ENCODE results near the gene ZBP1. TPM values are rescaled to one million over a fixed set of nuclear protein-coding genes. Genes with fewer than 3 reads are reported as not detected.

Gene ZBP1
- total RNA-seq, 3 donors from 2014 or later = 1.8 to 12.8 (median 3.6) TPM

- peak; percentile 46 for ATAC-seq
- intact Hi-C loops (cut with DNase I, micrococcal nuclease) = no loop called here
- H3K9me3 ChIP-seq = no peaks in the 10 kb centered on the region
- peaks cover 31% of the 10 kb centered on the region for H3K4me1 ChIP-seq (ENCODE audit: low read depth)
- no peaks in the 10 kb centered on the region for H3K36me3 ChIP-seq (ENCODE audit: low read depth)
- no peak for TF ChIP-seq CTCF (IDR thresholded peaks at IDR 0.05)
- DNase-seq = peak in 1 of 3 donors; percentile 60
- no peak overlapping the region for H3K4me3 ChIP-seq
Observed at GRCh38 chr20:57559658-57560553, 60.3 kb downstream of the ZBP1 start.

- Histone ChIP-seq H3K9me3 (no peaks in the 10 kb centered on the region), H3K36me3 (ENCODE audit: low read depth) (no peaks in the 10 kb centered on the region), H3K4me3 (no peak overlapping the region), H3K4me1 (ENCODE audit: low read depth) (peaks cover 31% of the 10 kb centered on the region)
- no peak for DNase-seq
- intact Hi-C loops (cut with DNase I, micrococcal nuclease) = no loop called here
- no peak for TF ChIP-seq CTCF (IDR thresholded peaks at IDR 0.05)
- no peak for ATAC-seq
Observed at GRCh38 chr20:57559289-57559634, 61.0 kb downstream of the ZBP1 start.

- ATAC-seq (peak; percentile 16), DNase-seq (peak in 1 of 3 donors; percentile 57)
- Histone ChIP-seq H3K9me3 (no peaks in the 10 kb centered on the region), H3K4me1 (ENCODE audit: low read depth) (peaks cover 31% of the 10 kb centered on the region), H3K4me3 (no peak overlapping the region), H3K36me3 (ENCODE audit: low read depth) (no peaks in the 10 kb centered on the region)
- no peak for TF ChIP-seq CTCF (IDR thresholded peaks at IDR 0.05)
- intact Hi-C loops (cut with DNase I, micrococcal nuclease) = no loop called here
Observed at GRCh38 chr20:57558614-57559288, 61.5 kb downstream of the ZBP1 start.

- TF ChIP-seq CTCF (IDR thresholded peaks at IDR 0.05) = no peak
- intact Hi-C loops (cut with DNase I, micrococcal nuclease) = no loop called here
- H3K4me3 ChIP-seq = no peak overlapping the region
- peaks cover 31% of the 10 kb centered on the region for H3K4me1 ChIP-seq (ENCODE audit: low read depth)
- no peaks in the 10 kb centered on the region for H3K36me3 ChIP-seq (ENCODE audit: low read depth)
- no peaks in the 10 kb centered on the region for H3K9me3 ChIP-seq
- ATAC-seq = no peak
- no peak for DNase-seq
Observed at GRCh38 chr20:57557926-57558613, 62.2 kb downstream of the ZBP1 start.

- H3K9me3 ChIP-seq = no peaks in the 10 kb centered on the region
- peaks cover 27% of the 10 kb centered on the region for H3K4me1 ChIP-seq (ENCODE audit: low read depth)
- no peak for ATAC-seq
- no peaks in the 10 kb centered on the region for H3K36me3 ChIP-seq (ENCODE audit: low read depth)
- TF ChIP-seq CTCF (IDR thresholded peaks at IDR 0.05) = no peak
- no peak overlapping the region for H3K4me3 ChIP-seq
- intact Hi-C loops (cut with DNase I, micrococcal nuclease) = no loop called here
- no peak for DNase-seq
Observed at GRCh38 chr20:57556980-57557274, 63.3 kb downstream of the ZBP1 start.

Data from mucosa of descending colon (tissue), 3 donors.